ENCODE results near the gene LSM7. TPM values are rescaled to one million over a fixed set of nuclear protein-coding genes. Genes with fewer than 3 reads are reported as not detected.

Gene LSM7
- 1,058 TPM for polyA plus RNA-seq (2012; ENCODE audit: insufficient read depth, insufficient read length, low read depth)

DNA sequence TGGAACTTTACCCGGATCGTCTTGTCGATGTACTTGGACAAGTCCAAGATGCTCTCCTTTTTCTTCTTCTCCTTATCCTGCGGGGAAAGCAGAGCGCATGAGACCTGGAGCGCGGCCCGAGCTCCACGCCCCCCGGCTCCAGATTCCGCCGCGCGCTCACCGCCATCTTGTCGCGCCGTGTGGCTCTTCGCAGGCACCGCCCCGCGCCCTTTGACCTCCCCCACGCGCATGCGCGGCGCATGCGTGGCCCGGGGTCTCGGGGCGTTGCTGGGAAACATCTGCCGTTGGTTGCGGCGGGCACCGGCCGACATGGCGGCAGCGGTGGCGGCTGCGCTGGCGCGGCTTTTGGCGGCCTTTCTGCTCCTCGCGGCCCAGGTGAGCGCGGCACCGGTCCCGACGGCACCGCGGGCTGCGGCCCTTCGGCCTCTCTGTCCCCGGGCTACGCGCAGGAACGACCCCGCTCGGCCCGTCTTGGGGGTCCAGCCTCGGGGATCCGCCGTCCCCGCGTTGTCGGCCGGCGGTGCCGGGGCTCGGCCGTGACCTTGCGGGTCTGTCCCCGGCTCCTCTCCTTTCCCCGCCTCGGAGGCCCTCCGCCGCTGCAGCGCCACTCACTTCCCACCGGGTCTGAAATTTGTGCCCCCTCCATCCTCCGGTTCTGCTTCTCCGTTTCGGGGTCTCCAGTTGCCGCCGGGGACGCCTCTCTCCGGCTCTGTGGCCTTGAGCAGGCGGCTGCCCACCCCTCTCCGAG is at the start of gene LSM7, which contains the start of gene SPPL2B:
TSS of gene LSM7 (minus strand) at position 186 of the 748 bp plus-strand sequence. CDS start at position 166, 20 bp downstream.
TSS of gene SPPL2B (plus strand) at position 284 of the 748 bp plus-strand sequence. CDS start at position 310, 26 bp downstream.
- H3K36me3 ChIP-seq = peaks cover 34% of the 10 kb centered on the region
- TF ChIP-seq, protein P1, sequence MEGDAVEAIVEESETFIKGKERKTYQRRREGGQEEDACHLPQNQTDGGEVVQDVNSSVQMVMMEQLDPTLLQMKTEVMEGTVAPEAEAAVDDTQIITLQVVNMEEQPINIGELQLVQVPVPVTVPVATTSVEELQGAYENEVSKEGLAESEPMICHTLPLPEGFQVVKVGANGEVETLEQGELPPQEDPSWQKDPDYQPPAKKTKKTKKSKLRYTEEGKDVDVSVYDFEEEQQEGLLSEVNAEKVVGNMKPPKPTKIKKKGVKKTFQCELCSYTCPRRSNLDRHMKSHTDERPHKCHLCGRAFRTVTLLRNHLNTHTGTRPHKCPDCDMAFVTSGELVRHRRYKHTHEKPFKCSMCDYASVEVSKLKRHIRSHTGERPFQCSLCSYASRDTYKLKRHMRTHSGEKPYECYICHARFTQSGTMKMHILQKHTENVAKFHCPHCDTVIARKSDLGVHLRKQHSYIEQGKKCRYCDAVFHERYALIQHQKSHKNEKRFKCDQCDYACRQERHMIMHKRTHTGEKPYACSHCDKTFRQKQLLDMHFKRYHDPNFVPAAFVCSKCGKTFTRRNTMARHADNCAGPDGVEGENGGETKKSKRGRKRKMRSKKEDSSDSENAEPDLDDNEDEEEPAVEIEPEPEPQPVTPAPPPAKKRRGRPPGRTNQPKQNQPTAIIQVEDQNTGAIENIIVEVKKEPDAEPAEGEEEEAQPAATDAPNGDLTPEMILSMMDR (IDR thresholded peaks at IDR 0.05; ENCODE audit: low read depth, low read length) = no peak
- H3K4me3 ChIP-seq (ENCODE audit: low read depth, low read length) = peak within 1 kb of the TSS; percentile 96
- peaks cover 31% of the 10 kb centered on the region for H3K4me1 ChIP-seq
- H3K27me3 ChIP-seq = no peaks in the 10 kb centered on the region
- peak; percentile 93 for DNase-seq
- no peaks in the 10 kb centered on the region for H3K9me3 ChIP-seq

DNA sequence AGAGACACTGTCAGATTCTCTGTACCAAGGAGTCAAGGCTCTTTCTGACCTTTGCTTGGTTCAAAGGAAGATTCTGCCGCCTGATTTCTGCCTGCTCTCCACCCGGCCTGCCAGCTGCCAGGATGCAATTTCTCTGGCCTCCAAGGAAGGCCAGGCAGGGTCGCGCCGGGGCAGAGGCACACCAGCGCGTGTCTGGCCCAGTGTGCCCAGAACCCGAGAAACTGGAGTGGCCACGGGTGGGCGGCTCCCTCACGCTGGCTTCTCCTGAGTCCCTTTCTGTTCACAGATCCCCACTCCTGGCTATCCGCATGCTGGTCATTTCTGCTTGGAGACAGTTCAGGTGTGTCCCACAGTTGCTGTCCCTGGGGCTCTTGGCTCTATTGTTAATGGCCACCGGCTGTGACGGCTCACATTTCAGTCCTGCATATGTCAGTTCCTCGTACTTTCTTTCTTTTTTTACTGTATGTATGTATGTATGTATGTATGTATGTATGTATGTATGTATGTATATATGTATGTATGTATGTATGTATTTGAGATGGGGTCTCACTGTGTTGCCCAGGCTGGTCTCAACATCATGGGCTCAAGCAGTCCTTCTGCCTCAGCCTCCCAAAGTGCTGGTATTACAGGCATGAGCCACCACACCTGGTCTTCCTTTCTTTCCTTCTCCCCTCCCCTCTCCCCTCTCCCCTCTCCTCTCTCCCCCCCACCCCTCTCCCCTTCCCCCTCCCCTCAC is 48.6 kb upstream of the LSM7 start:
- Histone ChIP-seq H3K9me3 (peaks cover 14% of the 10 kb centered on the region; the same call in 1 of the 2 replicates), H3K36me3 (no peaks in the 10 kb centered on the region), H3K4me3 (ENCODE audit: low read depth, low read length) (no peak overlapping the region), H3K4me1 (no peaks in the 10 kb centered on the region; the same call in 1 of the 2 replicates), H3K27me3 (no peaks in the 10 kb centered on the region)
- no peak for DNase-seq
- TF ChIP-seq, protein P1 (IDR thresholded peaks at IDR 0.05; ENCODE audit: low read depth, low read length) = no peak

DNA sequence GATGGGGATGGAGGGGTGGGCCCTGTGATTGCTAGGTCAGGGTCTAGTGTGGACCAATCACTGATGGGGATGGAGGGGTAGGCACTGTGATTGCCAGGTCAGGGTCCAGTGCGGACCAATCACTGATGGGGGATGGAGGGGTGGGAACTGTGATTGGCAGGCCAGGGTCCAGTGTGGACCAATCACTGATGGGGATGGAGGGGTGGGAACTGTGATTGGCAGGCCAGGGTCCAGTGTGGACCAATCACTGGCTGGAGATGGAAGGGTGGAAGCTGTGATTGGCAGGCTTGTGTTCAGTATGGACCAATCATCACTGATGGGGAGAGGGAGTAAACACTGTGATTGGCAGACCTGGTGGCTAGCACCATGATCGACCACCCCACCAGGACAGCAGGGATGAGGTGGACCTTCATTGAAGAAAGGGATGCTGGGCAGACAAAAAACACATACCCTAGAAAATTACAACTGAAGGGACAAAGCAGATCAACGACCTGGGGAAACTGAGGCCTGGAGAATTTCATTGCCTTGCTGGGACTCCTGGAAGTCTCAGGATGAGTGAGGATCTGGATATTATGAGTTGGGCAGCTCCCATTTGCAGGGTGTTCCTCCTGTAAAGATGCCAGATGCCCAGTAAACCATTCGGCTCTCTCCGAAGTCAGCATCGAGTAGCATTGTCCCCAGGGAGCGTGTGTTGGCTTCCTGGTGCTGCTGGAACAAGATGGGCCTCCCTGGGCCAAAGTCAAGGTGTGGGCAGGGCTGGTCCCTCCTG is 47.2 kb upstream of the LSM7 start:
- Histone ChIP-seq H3K9me3 (peaks cover 10% of the 10 kb centered on the region; the same call in 1 of the 2 replicates), H3K4me3 (ENCODE audit: low read depth, low read length) (no peak overlapping the region), H3K4me1 (no peaks in the 10 kb centered on the region; the same call in 1 of the 2 replicates), H3K27me3 (no peaks in the 10 kb centered on the region), H3K36me3 (no peaks in the 10 kb centered on the region)
- no peak for DNase-seq
- TF ChIP-seq, protein P1 (IDR thresholded peaks at IDR 0.05; ENCODE audit: low read depth, low read length) = no peak

DNA sequence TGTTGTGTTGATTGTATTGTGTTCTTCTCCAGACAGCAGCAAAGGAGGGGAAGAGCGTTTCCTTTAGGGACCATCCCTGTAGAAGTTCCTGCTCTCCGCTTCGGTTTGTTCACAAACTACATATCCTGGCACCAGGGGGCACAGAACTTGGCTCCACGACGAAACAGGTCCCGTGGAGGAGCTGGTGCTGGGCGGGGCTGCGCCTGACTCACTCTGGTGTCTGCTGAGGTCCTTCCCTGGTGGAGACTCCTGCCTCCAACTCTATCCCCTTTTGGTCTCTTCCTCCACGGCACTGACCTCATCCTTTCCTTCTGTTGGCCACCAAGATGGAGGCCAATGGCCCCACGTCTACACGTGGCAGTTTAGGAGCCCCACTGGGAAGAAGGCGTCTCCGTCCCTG is 46.4 kb upstream of the LSM7 start:
- Histone ChIP-seq H3K27me3 (no peaks in the 10 kb centered on the region), H3K4me3 (ENCODE audit: low read depth, low read length) (no peak overlapping the region), H3K36me3 (no peaks in the 10 kb centered on the region), H3K9me3 (peaks cover 10% of the 10 kb centered on the region; the same call in 1 of the 2 replicates), H3K4me1 (no peaks in the 10 kb centered on the region; the same call in 1 of the 2 replicates)
- no peak for DNase-seq
- TF ChIP-seq, protein P1 (IDR thresholded peaks at IDR 0.05; ENCODE audit: low read depth, low read length) = no peak

DNA sequence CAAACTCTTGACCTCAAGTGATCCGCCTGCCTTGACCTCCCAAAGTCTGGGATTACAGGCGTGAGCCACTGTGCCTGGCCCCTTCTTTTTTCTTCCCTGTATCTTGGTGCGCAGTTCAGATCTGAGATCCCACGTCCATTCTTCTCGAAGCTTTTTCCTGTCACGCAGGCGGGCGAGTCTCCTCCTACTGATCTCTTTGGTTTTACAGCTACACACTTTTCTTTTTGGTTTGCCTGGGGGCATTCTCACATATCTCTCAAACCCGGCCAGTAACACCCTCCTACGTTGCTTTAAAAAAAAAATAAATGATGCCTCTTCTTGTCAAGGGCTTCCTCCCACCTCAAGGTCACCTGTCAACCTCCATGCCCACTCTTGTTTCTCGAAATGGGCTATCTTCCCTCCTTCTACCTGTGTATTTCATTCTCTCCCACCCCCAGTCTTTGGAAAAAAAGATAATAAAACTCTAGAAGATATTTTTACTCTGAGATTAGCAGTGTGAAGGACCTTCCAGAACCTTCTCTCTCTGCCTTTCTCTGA is 43.8 kb upstream of the LSM7 start:
- DNase-seq = no peak
- TF ChIP-seq, protein P1 (IDR thresholded peaks at IDR 0.05; ENCODE audit: low read depth, low read length) = no peak
- no peaks in the 10 kb centered on the region for H3K36me3 ChIP-seq
- H3K9me3 ChIP-seq = 0 out of 2 replicates have a peak, but pooled peaks cover 6% of the 10 kb centered on the region
- H3K4me3 ChIP-seq (ENCODE audit: low read depth, low read length) = no peak overlapping the region
- no peaks in the 10 kb centered on the region for H3K27me3 ChIP-seq
- no peaks in the 10 kb centered on the region; the same call in 1 of the 2 replicates for H3K4me1 ChIP-seq

Data from BE2C (cell line).